Endothelial cell of umbilical vein (primary cell): ENCODE data around the gene STRIP2.
"Not testable (repeated sequence)": the region's sequence is repeated elsewhere in the genome, so short reads cannot be mapped to it uniquely, and the experiment has no call there.

Source experiments
- CTCF ChIP-seq, 2 donors: IDR thresholded peaks; 1 replicate in 1 of 2; 2 replicates in 1 of 2; pipeline ENCODE4 v1.5.1; 2011; ENCODE audit warnings: low read length in 2 of 2, mild to moderate bottlenecking in 2 of 2, moderate library complexity in 2 of 2, control low read depth in 1 of 2, inconsistent platforms in 1 of 2, low read depth in 1 of 2; ENCODE audit not compliant: insufficient read depth in 1 of 2; ENCODE audit errors: extremely low read depth in 1 of 2
- EZH2 ChIP-seq: IDR thresholded peaks from 2 replicates; pipeline ENCODE4 v1.6.1; 2012; ENCODE audit warnings: borderline replicate concordance, low read depth, mild to moderate bottlenecking, moderate library complexity, low read length, inconsistent platforms; ENCODE audit not compliant: severe bottlenecking
- FOS ChIP-seq: IDR thresholded peaks from 2 replicates; pipeline ENCODE4 v1.6.1; 2011; ENCODE audit warnings: mild to moderate bottlenecking, low read length, moderate library complexity, borderline replicate concordance; ENCODE audit not compliant: insufficient read depth
- JUN ChIP-seq: IDR thresholded peaks from 2 replicates; pipeline ENCODE4 v1.6.1; 2011; ENCODE audit warnings: borderline replicate concordance, low read depth; ENCODE audit not compliant: insufficient read length, insufficient read depth
- MAX ChIP-seq: IDR thresholded peaks from 2 replicates; pipeline ENCODE4 v1.6.1; 2011; ENCODE audit not compliant: insufficient read depth, insufficient read length
- MYC ChIP-seq: IDR thresholded peaks from one replicate; pipeline ENCODE4 v1.6.1; 2011; ENCODE audit warnings: mild to moderate bottlenecking, low read depth, low read length
- POLR2A ChIP-seq: IDR thresholded peaks from 2 replicates; pipeline ENCODE4 v1.6.1; 2012; ENCODE audit warnings: low read depth, mild to moderate bottlenecking, control low read depth, low read length
- POLR2AphosphoS5 ChIP-seq: IDR thresholded peaks from 2 replicates; pipeline ENCODE4 v1.6.1; 2012; ENCODE audit warnings: low read depth, mild to moderate bottlenecking, control low read depth, low read length, moderate library complexity; ENCODE audit not compliant: insufficient read depth

- TF ChIP-seq CTCF (IDR thresholded peaks at IDR 0.05; ENCODE audit: extremely low read depth in 1 of 2, insufficient read depth in 1 of 2, low read depth in 1 of 2, low read length in 2 of 2); POLR2A; EZH2; POLR2AphosphoS5; JUN; MAX; FOS; MYC: not testable (repeated sequence)
Measured at GRCh38 chr7:129410238-129410637, 24.0 kb upstream of the STRIP2 start.
